Activated CD4-positive, alpha-beta T cell treated with anti-CD3 and anti-CD28 coated beads, Interleukin-2, Interleukin-4, amounts not matched to agents 100 ng/mL and 50 ng/mL, durations not matched to agents 16 hours and 8 hours (primary cell): ENCODE data around the gene CTRL.

ENCODE experiments used
- DNase-seq: peaks from one replicate; pipeline ENCODE4 v3.0.0-alpha.2; 2020; ENCODE audit warnings: low spot score

The CTRL gene

GRCh38 chr16:67963292-67963661, 31.6 kb upstream of the CTRL start:
- no peak for DNase-seq

DNA sequence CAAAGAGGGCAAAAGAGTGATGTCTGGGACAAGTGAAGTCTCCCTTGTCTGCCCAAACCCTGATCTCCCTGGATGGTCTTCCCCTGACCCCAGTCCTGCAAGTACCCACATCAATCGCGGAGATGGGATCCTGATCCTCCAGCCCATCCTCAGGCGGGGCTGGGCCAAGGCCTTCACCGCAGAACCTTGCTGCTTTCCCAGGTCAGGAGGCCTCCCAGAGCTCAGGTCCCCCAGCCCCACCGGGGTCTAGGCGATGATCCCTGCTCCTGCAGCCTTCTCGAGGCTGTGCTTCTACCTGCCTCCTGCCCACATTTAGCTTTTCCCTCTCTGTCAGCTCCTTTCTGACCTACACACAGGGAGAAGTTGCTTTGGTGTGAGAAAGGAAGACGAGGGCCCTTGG, 30.5 kb upstream of the CTRL start:
- no peak for DNase-seq

- DNase-seq: no peak
These were observed 29.9 kb upstream of the CTRL start for GRCh38 chr16:67961551-67961957.

GRCh38 chr16:67959536-67960329, 28.1 kb upstream of the CTRL start:
- DNase-seq: no peak

DNA sequence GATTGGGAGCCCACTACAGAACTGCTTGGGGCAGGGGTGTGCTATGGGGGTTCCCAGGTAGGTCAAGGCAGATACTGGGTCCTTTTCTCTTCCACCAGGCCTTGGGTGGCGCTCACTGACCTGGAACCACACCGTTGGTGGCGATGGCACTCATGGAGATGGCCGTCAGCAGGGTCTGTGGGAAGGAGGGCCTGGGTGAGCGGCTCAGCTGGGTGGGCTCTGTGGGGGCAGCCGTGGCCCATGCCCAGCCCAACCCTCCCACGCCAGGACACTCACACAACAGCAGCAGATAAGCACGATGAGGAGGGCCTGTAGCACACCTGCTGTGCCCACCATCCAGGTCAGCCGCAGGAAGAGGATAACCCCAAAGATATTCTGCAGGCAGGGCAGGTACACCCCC, 26.0 kb upstream of the CTRL start:
- DNase-seq: no peak

DNA sequence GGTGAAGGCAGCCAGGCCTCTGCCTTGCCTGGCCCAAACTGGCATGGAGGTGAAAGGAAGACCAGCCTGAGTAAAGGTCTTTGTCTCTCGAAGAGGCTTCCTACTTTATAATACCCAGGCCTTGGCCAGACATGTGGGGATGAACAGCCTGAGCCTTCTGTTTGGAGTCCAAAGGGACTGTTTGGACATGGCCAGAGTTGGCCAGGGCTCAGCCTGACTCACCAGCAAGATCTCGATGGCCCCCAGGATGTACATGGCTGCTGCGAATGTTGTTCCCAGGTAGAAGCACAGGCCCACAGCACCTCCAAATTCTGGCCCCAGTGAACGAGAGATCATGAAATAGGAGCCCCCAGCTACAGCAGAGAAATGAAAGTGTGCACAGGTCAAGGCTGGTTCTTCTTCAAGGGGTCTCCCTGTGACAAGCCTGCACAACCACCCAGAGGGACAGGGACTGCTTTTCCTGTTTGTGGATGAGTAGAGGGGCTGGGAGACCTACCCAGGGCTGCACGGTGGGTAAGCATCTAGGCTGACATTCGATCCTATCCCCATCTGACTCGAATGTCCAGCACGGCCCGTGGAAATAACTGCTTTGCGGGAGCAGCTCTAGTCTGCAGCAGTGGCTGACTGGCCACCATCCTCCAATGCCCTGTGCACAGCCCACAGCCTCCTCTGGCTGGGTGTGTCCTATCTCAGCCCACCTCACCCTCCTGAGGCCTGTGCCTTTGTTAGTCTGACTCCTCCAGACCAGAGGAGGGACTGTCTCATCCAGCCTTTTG, 22.9 kb upstream of the CTRL start:
- DNase-seq: no peak

DNA sequence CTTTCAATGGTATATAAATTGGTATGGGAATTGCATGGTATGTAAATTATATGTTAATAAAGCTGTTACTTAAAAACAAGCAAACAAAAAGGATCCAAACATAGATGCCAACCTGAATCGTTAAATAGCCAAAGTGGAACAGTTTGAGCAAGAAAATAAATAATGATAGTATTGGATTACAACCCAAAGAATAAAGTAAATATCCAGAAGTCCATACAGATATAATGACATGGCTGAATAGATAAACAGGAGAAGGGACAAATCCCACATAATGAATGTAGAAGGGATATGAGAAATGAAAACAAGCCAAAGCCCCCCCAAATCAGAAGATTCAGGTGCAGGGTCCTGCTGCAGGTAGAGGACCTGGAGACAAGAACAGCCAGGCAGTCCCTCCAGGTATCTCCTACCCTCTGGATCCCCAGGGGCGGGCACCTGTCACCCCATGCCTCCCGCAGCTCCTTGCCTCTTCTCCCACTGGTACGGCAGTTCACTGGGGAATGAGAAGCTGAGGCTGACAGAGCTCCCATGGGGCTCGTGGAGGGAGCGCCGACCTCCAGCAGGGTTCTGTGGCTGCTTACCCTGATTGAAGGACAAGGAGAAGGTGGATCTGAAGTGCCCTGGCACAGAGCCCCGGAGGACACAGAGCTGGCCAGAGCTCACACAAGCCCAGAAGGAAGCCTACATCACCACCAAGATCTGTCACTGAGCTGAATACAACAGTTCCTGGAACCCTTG, 22.1 kb upstream of the CTRL start:
- no peak for DNase-seq

DNA sequence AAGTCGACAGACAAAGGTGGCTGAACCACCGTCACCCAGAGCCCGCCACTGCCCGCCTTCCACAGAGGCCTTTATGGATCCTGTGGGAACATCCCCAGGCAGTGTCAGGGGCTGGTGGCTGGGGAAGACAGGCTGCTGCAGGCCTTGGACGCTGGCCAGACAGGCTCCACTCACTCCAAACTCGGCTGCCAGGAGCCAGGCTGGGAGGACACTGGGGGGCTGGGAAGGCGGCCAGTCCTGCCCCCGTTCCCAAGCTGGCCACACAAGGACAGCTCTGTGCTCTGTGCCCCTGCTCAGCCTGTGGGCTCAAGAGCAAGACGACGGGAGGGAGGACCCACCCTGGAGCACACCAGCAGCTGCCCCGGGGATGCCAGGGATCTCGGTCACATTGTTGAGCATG, 19.8 kb upstream of the CTRL start:
- no peak for DNase-seq

- no peak for DNase-seq
These were observed 18.7 kb upstream of the CTRL start for GRCh38 chr16:67950335-67950843.

DNA sequence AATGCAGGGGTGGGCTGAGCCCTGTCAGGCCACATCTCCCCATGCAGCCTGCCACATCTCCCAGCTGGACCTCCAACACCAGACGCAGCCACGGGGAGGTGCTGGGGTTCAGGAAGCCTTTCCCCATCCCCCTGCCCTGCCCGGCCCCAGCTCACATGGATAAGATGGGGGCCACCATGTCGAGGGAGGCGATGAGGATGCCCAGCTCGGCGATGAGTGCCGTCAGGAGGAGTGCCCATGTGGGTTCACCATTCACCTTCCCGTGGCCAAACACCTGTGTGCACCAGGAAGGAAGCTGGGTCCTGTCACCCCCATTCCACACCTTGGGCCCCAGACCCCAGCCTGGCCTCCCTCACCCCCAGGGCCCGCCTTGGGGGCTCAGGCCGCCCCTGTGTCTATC, 18.0 kb upstream of the CTRL start:
- no peak for DNase-seq

DNA sequence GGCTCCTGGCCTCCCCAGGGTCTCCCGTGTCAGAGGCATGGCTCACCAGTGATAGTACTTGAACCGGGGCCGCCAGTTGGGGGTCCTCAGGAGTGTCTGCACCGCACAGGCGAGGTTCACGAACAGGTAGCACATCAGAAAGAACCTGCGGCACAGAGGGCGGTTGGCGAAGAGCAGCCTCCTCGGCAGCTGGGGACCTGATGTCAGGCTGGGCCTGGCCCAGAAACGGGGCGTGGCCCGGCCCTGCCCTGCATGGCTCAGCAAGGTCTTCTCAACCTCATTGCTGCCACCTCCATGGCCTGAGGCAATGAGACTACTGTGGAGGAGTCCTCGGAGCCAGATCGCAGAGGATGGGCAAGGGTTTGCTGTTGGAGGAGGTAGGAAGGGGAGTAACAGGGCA, 16.4 kb upstream of the CTRL start:
- no peak for DNase-seq

- no peak for DNase-seq
These were observed 15.4 kb upstream of the CTRL start for GRCh38 chr16:67946966-67947558.

- DNase-seq: no peak
These were observed 14.5 kb upstream of the CTRL start for GRCh38 chr16:67946128-67946569.

GRCh38 chr16:67945392-67945933, 13.8 kb upstream of the CTRL start:
- no peak for DNase-seq

GRCh38 chr16:67944690-67945391, 13.2 kb upstream of the CTRL start:
- DNase-seq: no peak

DNA sequence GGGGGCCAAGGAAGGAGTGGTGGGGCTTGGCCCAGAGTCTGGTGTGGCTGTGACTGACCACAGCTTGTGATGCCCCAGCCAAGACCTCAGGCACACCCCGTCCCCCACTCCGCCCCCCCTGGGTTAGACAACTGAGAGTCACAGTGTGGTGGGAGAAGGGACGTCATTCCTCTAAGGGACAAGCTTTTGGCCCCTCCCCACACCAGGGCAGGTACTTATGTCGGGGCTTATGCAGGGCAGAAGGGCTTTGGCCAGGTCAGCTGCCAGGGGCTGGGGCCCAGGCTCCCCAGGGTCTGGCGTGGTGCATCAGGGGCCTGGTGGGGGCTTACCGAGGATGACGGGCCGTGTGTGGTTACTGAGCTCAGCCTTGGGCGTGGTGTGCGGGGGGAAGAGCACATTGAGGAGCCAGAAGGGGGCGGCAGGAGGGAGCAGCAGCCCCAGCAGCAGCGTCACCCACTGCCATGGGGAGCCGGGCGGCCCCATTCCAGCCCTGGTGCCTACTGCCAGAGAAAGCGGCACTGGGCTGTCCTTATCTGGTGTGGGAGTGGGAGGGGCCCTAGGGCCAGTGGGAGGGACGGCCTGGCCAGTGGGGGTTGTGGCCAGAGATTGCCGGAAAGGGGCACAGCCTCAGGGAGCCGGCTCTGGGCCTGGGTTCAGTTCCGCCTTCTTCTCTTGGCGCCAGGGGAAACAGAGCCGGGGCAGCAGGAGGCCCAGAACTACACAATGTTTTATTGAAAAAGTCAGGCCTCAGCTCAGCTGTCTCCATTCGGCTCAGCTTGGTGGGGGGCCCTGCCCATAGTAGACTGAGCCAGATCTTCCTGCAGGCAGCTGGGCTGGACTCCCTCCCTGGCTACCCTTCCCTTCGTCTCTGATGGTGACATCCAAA, 12.2 kb upstream of the CTRL start, which contains the start of gene LCAT:
Gene LCAT, minus strand, starts transcription at position 502 of the 886 bp plus-strand sequence. Its CDS starts 19 bp downstream, at position 483.
- no peak for DNase-seq

GRCh38 chr16:67943256-67943618, 11.6 kb upstream of the CTRL start:
- no peak for DNase-seq

GRCh38 chr16:67942510-67943255, 11.0 kb upstream of the CTRL start:
- DNase-seq: no peak

DNA sequence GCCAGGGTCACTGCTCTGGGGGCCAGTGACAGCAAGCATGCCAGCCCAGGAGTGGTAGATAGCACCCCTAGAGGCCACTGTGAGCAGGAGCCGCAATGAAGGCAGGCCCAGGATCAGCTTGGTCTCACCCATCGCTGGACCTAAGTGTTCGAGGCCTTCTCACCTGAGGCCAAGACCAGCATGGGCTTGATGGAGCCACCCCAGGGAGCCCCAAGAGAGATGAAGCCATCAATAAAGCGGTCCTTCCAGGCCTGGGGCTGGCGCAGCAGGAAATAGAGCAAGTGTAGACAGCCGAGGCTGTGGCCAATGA, 10.5 kb upstream of the CTRL start:
- DNase-seq: peak; percentile 52
